Lower leg skin (tissue), 4 donors: ENCODE measurements around the gene APOLD1. TPM values are rescaled to one million over a fixed set of nuclear protein-coding genes. Genes with fewer than 3 reads are reported as not detected.
"Not testable (repeated sequence)": the region's sequence is repeated elsewhere in the genome, so short reads cannot be mapped to it uniquely, and the experiment has no call there.

Experiments used
- DNase-seq, 2 donors: peaks; one replicate each; pipeline ENCODE4 v3.0.0-alpha.2; 2019; ENCODE audit warnings: low spot score in 2 of 2
- H3K4me3 ChIP-seq: fragments of 200-600 bp; sonication (generic); 2 replicates; pipeline ENCODE4 v1.5.1; 2017; ENCODE audit warnings: mild to moderate bottlenecking, low read depth; ENCODE audit not compliant: poor library complexity, severe bottlenecking
- POLR2A ChIP-seq, 2 donors: fragments of 450-650 bp; IDR thresholded peaks; one replicate each; pipeline ENCODE4 v1.6.1; 2016 to 2017; ENCODE audit warnings: antibody characterized with exemption in 2 of 2, mild to moderate bottlenecking in 1 of 2, moderate library complexity in 1 of 2
- WGBS, 2 donors: methylation state at CpG; one replicate each; pipeline ENCODE4 v1.1.5; 2018; 5-methylcytosine and 5-hydroxymethylcytosine counted together
- intact Hi-C: fragments of 100-400 bp; cut with DNase I; formaldehyde crosslinking; loops from one replicate; pipeline ENCODE4 v1.15.0; 2023; ENCODE audit warnings: low total_unique reads
- total RNA-seq, 4 donors: library from RNA; depleted of rRNA; stranded (reverse); fragments of >200 nt; gene quantifications; one replicate each; pipeline ENCODE4 v1.1.0, GENCODE V29; 2016
- TF ChIP-seq, protein P1 (sequence below), 3 donors: fragments of 450-650 bp; IDR thresholded peaks; one replicate each; pipeline ENCODE4 v1.5.1; 2016; ENCODE audit warnings: antibody characterized with exemption in 3 of 3, mild to moderate bottlenecking in 3 of 3, moderate library complexity in 2 of 3

The APOLD1 gene
- total RNA-seq: 10 to 100 TPM; 26.1 to 89.7 (median 34.7) TPM

GRCh38 chr12:12784911-12785814, at the start of gene APOLD1:
Gene APOLD1, plus strand, starts transcription at chr12:12785659. Its CDS starts 33 bp downstream, at chr12:12785692.
- 76 to 81% methylated on average over 14 of the region's 14 CpGs for WGBS, 2 donors
- peak in 1 of 2 donors; percentile 37 for DNase-seq
- TF ChIP-seq, protein P1, sequence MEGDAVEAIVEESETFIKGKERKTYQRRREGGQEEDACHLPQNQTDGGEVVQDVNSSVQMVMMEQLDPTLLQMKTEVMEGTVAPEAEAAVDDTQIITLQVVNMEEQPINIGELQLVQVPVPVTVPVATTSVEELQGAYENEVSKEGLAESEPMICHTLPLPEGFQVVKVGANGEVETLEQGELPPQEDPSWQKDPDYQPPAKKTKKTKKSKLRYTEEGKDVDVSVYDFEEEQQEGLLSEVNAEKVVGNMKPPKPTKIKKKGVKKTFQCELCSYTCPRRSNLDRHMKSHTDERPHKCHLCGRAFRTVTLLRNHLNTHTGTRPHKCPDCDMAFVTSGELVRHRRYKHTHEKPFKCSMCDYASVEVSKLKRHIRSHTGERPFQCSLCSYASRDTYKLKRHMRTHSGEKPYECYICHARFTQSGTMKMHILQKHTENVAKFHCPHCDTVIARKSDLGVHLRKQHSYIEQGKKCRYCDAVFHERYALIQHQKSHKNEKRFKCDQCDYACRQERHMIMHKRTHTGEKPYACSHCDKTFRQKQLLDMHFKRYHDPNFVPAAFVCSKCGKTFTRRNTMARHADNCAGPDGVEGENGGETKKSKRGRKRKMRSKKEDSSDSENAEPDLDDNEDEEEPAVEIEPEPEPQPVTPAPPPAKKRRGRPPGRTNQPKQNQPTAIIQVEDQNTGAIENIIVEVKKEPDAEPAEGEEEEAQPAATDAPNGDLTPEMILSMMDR (IDR thresholded peaks at IDR 0.05): no peak
- TF ChIP-seq POLR2A (IDR thresholded peaks at IDR 0.05): peak in 1 of 2 donors; percentile 4
- peak within 1 kb of the TSS; percentile 58 for H3K4me3 ChIP-seq
- intact Hi-C loops: no loop called here

GRCh38 chr12:12736759-12737676, 48.4 kb upstream of the APOLD1 start:
- TF ChIP-seq, protein P1 (IDR thresholded peaks at IDR 0.05): no peak
- TF ChIP-seq POLR2A (IDR thresholded peaks at IDR 0.05): no peak
- 23 to 25% methylated on average over 9 of the region's 9 CpGs for WGBS, 2 donors
- no peak overlapping the region for H3K4me3 ChIP-seq
- intact Hi-C loops: no loop called here
- no peak for DNase-seq

- intact Hi-C loops, H3K4me3 ChIP-seq, DNase-seq: not testable (repeated sequence)
- 88 to 96% methylated on average over 2 of the region's 2 CpGs for WGBS, 2 donors
Observed at GRCh38 chr12:12738152-12738551, 47.3 kb upstream of the APOLD1 start.

DNA sequence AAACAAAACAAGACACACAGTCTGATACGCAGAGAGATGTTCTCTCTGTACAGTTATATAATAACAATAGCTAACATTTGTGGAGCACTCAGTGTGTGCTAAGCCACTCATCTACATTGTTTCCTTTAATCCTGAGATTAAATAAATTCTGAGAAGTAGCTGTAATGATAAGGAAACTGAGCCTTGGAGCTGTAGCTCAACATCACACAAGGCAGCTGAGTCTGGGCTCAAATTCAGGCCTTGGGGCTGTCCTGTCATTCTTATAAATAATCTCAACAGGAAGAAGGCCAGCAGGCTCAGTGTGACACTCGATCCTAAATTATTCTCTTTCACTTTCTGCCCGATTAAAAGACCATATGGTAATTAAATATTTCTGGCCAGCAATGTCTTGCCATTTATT, 43.8 kb upstream of the APOLD1 start:
- TF ChIP-seq POLR2A (IDR thresholded peaks at IDR 0.05): no peak
- TF ChIP-seq, protein P1 (IDR thresholded peaks at IDR 0.05): no peak
- intact Hi-C loops: no loop called here
- WGBS, 2 donors: 19% methylated on average over 3 of the region's 3 CpGs
- H3K4me3 ChIP-seq: no peak overlapping the region
- DNase-seq: no peak

GRCh38 chr12:12744546-12745305, 40.7 kb upstream of the APOLD1 start:
- DNase-seq: no peak
- intact Hi-C loops: no loop called here
- 74 to 78% methylated on average over 8 of the region's 8 CpGs for WGBS, 2 donors
- H3K4me3 ChIP-seq: no peak overlapping the region
- TF ChIP-seq, protein P1 (IDR thresholded peaks at IDR 0.05): no peak
